Transverse colon (tissue), 4 donors: ENCODE results near the gene BAIAP2.

Experiments
- CTCF ChIP-seq, 5 experiments: fragments of 200-600 bp in 3 of 5; fragments of 450-650 bp in 2 of 5; sonication (generic) in 3 of 5; IDR thresholded peaks; 1 replicate in 2 of 5; 2 replicates in 3 of 5; pipeline ENCODE4 v1.5.1; 2016 to 2017; ENCODE audit warnings: antibody characterized with exemption in 5 of 5, inconsistent platforms in 3 of 5, mild to moderate bottlenecking in 2 of 5, moderate library complexity in 1 of 5
- POLR2A ChIP-seq: fragments of 450-650 bp; IDR thresholded peaks from one replicate; pipeline ENCODE4 v1.6.1; 2016; ENCODE audit warnings: antibody characterized with exemption, mild to moderate bottlenecking, moderate library complexity
- POLR2AphosphoS5 ChIP-seq, 3 donors: sonication (generic); formaldehyde crosslinking; IDR thresholded peaks; one replicate each; pipeline ENCODE4 v1.6.1; 2016; ENCODE audit warnings: antibody characterized with exemption in 3 of 3

- TF ChIP-seq CTCF (IDR thresholded peaks at IDR 0.05): no peak
- no peak for TF ChIP-seq POLR2A
- TF ChIP-seq POLR2AphosphoS5 (IDR thresholded peaks at IDR 0.05): no peak
Measured at GRCh38 chr17:81123052-81124048, 88.4 kb downstream of the BAIAP2 start.
